Measurements from ENCODE around the gene PTPRN2.

PTPRN2 gene

GRCh38 chr7:158260567-158261361 lies 326.9 kb downstream of the PTPRN2 start:
- no peaks in the 10 kb centered on the region for H3K4me1 Mint-ChIP-seq
- H3K4me3 Mint-ChIP-seq = no peak overlapping the region
- TF ChIP-seq, protein P1, sequence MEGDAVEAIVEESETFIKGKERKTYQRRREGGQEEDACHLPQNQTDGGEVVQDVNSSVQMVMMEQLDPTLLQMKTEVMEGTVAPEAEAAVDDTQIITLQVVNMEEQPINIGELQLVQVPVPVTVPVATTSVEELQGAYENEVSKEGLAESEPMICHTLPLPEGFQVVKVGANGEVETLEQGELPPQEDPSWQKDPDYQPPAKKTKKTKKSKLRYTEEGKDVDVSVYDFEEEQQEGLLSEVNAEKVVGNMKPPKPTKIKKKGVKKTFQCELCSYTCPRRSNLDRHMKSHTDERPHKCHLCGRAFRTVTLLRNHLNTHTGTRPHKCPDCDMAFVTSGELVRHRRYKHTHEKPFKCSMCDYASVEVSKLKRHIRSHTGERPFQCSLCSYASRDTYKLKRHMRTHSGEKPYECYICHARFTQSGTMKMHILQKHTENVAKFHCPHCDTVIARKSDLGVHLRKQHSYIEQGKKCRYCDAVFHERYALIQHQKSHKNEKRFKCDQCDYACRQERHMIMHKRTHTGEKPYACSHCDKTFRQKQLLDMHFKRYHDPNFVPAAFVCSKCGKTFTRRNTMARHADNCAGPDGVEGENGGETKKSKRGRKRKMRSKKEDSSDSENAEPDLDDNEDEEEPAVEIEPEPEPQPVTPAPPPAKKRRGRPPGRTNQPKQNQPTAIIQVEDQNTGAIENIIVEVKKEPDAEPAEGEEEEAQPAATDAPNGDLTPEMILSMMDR (IDR thresholded peaks at IDR 0.05) = no peak
- no peaks in the 10 kb centered on the region for H3K9me3 Mint-ChIP-seq
- H3K27ac Mint-ChIP-seq = peak overlapping the region; percentile 54
- no peak for DNase-seq
- no peaks in the 10 kb centered on the region for H3K36me3 Mint-ChIP-seq (ENCODE audit: low read depth)
- peaks cover 3% of the 10 kb centered on the region for H3K27me3 Mint-ChIP-seq (ENCODE audit: low read depth, poor library complexity)

GRCh38 chr7:158259671-158260418 lies 327.8 kb downstream of the PTPRN2 start:
- TF ChIP-seq, protein P1 (IDR thresholded peaks at IDR 0.05) = no peak
- no peak overlapping the region for H3K4me3 Mint-ChIP-seq
- H3K4me1 Mint-ChIP-seq = no peaks in the 10 kb centered on the region
- no peaks in the 10 kb centered on the region for H3K27me3 Mint-ChIP-seq (ENCODE audit: low read depth, poor library complexity)
- DNase-seq = no peak
- H3K27ac Mint-ChIP-seq = no peak overlapping the region
- H3K36me3 Mint-ChIP-seq (ENCODE audit: low read depth) = no peaks in the 10 kb centered on the region
- no peaks in the 10 kb centered on the region for H3K9me3 Mint-ChIP-seq

GRCh38 chr7:158259141-158259540 lies 328.5 kb downstream of the PTPRN2 start:
- Mint-ChIP-seq H3K36me3 (ENCODE audit: low read depth) (no peaks in the 10 kb centered on the region), H3K27me3 (ENCODE audit: low read depth, poor library complexity) (no peaks in the 10 kb centered on the region)
- TF ChIP-seq, protein P1 (IDR thresholded peaks at IDR 0.05) = no peak

DNA sequence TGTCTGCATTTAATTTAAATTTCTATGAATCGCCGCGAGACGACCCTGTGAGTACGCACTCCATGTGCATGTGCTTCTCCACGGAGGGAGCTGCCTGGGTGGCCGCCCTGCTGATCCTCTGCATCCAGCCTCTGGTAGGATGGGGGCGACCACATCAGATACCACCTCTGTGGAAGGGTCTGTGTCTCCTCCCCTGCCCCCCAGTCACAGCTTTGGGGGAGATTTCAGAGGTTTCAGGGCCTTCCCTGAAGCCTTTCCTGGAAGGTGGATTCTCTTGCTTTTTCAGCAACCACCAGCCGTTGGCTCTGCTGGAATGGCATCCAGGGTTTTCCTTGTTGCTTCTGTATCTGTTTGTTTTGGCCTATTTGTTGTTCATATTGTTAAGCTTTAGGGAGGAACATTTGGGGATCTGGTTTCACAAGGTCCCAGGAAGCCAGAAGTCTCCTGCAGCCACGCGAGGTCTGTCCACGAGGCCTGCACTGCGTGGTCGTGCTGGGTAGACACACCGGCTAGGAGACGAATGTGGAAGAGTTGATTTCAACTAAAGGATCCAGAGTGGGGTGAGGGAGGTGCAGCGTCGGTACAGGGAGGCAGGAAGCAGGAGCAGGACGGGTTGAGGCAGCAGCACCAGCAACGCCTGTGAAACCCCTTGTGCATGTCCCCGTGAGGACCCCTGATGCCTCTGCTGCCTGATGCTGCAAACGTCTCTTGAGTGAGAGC lies 329.1 kb downstream of the PTPRN2 start:
- H3K27me3 Mint-ChIP-seq (ENCODE audit: low read depth, poor library complexity) = no peaks in the 10 kb centered on the region
- H3K36me3 Mint-ChIP-seq (ENCODE audit: low read depth) = no peaks in the 10 kb centered on the region
- TF ChIP-seq, protein P1 (IDR thresholded peaks at IDR 0.05) = no peak
- H3K9me3 Mint-ChIP-seq = no peaks in the 10 kb centered on the region
- no peaks in the 10 kb centered on the region for H3K4me1 Mint-ChIP-seq
- no peak overlapping the region for H3K4me3 Mint-ChIP-seq
- DNase-seq = no peak
- no peak overlapping the region for H3K27ac Mint-ChIP-seq

More at GRCh38 chr7:158259141-158259540, 328.5 kb downstream of the PTPRN2 start:
- H3K4me1 Mint-ChIP-seq = no peaks in the 10 kb centered on the region
- H3K4me3 Mint-ChIP-seq = no peak overlapping the region
- H3K27ac Mint-ChIP-seq = no peak overlapping the region
- no peaks in the 10 kb centered on the region for H3K9me3 Mint-ChIP-seq
- no peak for DNase-seq

GRCh38 chr7:158257516-158258410 lies 329.9 kb downstream of the PTPRN2 start:
- H3K4me1 Mint-ChIP-seq = no peaks in the 10 kb centered on the region
- H3K9me3 Mint-ChIP-seq = no peaks in the 10 kb centered on the region
- no peaks in the 10 kb centered on the region for H3K36me3 Mint-ChIP-seq (ENCODE audit: low read depth)
- TF ChIP-seq, protein P1 (IDR thresholded peaks at IDR 0.05) = no peak
- no peak for DNase-seq
- H3K27ac Mint-ChIP-seq = peak overlapping the region; percentile 49
- H3K4me3 Mint-ChIP-seq = no peak overlapping the region
- no peaks in the 10 kb centered on the region for H3K27me3 Mint-ChIP-seq (ENCODE audit: low read depth, poor library complexity)

All from nephron progenitor cell (in vitro differentiated cells).